Muscle layer of duodenum (tissue), 2 donors: ENCODE measurements around the gene LRRK2.
"Not testable (repeated sequence)": the region's sequence is repeated elsewhere in the genome, so short reads cannot be mapped to it uniquely, and the experiment has no call there.

Source experiments
- H3K27ac ChIP-seq: one replicate; pipeline ENCODE4 v1.7.0; 2013; ENCODE audit warnings: mild to moderate bottlenecking, low read length
- H3K27me3 ChIP-seq: one replicate; pipeline ENCODE4 v1.7.0; 2013; ENCODE audit warnings: low read depth, mild to moderate bottlenecking, control low read depth, low read length
- H3K36me3 ChIP-seq, 2 donors: one replicate each; pipeline ENCODE4 v1.7.0; 2013; ENCODE audit warnings: low read length in 2 of 2, control low read depth in 1 of 2, mild to moderate bottlenecking in 1 of 2; ENCODE audit not compliant: insufficient read depth in 2 of 2, control insufficient read depth in 1 of 2
- H3K4me1 ChIP-seq, 2 donors: one replicate each; pipeline ENCODE4 v1.7.0; 2013; ENCODE audit warnings: low read length in 2 of 2, mild to moderate bottlenecking in 2 of 2, control low read depth in 1 of 2, moderate library complexity in 1 of 2; ENCODE audit not compliant: insufficient read depth in 2 of 2, control insufficient read depth in 1 of 2
- H3K4me3 ChIP-seq, 2 donors: one replicate each; pipeline ENCODE4 v1.7.0; 2013; ENCODE audit warnings: low read length in 2 of 2, low read depth in 1 of 2, mild to moderate bottlenecking in 1 of 2
- H3K9me3 ChIP-seq, 2 donors: one replicate each; pipeline ENCODE4 v1.7.0; 2013; ENCODE audit warnings: low read length in 2 of 2, control low read depth in 1 of 2, mild to moderate bottlenecking in 1 of 2; ENCODE audit not compliant: control insufficient read depth in 1 of 2
- donor health status: healthy.

The LRRK2 gene

GRCh38 chr12:40232602-40233001 is 7.8 kb downstream of the LRRK2 start:
- Histone ChIP-seq H3K4me3 (no peak overlapping the region), H3K36me3 (peaks cover 6 to 20% of the 10 kb centered on the region in 2 donors), H3K27me3 (no peaks in the 10 kb centered on the region)

GRCh38 chr12:40233741-40234367 is 9.1 kb downstream of the LRRK2 start:
- no peak overlapping the region for H3K4me3 ChIP-seq
- no peaks in the 10 kb centered on the region for H3K9me3 ChIP-seq
- peaks cover 8 to 33% of the 10 kb centered on the region in 2 donors for H3K36me3 ChIP-seq
- no peaks in the 10 kb centered on the region for H3K4me1 ChIP-seq
- no peaks in the 10 kb centered on the region for H3K27me3 ChIP-seq
- H3K27ac ChIP-seq: no peak overlapping the region

More at GRCh38 chr12:40232602-40233001, 7.8 kb downstream of the LRRK2 start:
- H3K9me3 ChIP-seq: no peaks in the 10 kb centered on the region
- H3K4me1 ChIP-seq: no peaks in the 10 kb centered on the region
- H3K27ac ChIP-seq: no peak overlapping the region

GRCh38 chr12:40236357-40236850 is 11.6 kb downstream of the LRRK2 start:
- Histone ChIP-seq H3K27me3 (no peaks in the 10 kb centered on the region), H3K36me3 (peaks cover 13 to 39% of the 10 kb centered on the region in 2 donors), H3K4me1 (peaks cover 0 to 5% of the 10 kb centered on the region in 2 donors), H3K27ac (no peak overlapping the region), H3K9me3 (no peaks in the 10 kb centered on the region), H3K4me3 (no peak overlapping the region)

GRCh38 chr12:40238266-40238902 is 13.6 kb downstream of the LRRK2 start:
- Histone ChIP-seq H3K4me1 (peaks cover 0 to 6% of the 10 kb centered on the region in 2 donors), H3K36me3 (peaks cover 13 to 35% of the 10 kb centered on the region in 2 donors), H3K9me3 (no peaks in the 10 kb centered on the region), H3K27ac (no peak overlapping the region), H3K27me3 (no peaks in the 10 kb centered on the region), H3K4me3 (no peak overlapping the region)

GRCh38 chr12:40238979-40239378 is 14.2 kb downstream of the LRRK2 start:
- Histone ChIP-seq H3K9me3 (no peaks in the 10 kb centered on the region), H3K36me3 (peaks cover 13 to 30% of the 10 kb centered on the region in 2 donors), H3K27me3 (no peaks in the 10 kb centered on the region), H3K27ac (no peak overlapping the region), H3K4me1 (peaks cover 0 to 6% of the 10 kb centered on the region in 2 donors), H3K4me3 (no peak overlapping the region)

GRCh38 chr12:40240779-40241178 is 16.0 kb downstream of the LRRK2 start:
- H3K36me3 ChIP-seq: peaks cover 13 to 30% of the 10 kb centered on the region in 2 donors
- no peaks in the 10 kb centered on the region for H3K9me3 ChIP-seq
- H3K4me1 ChIP-seq: peaks cover 0 to 6% of the 10 kb centered on the region in 2 donors
- no peak overlapping the region for H3K27ac ChIP-seq
- no peak overlapping the region for H3K4me3 ChIP-seq
- no peaks in the 10 kb centered on the region for H3K27me3 ChIP-seq

- peaks cover 0 to 6% of the 10 kb centered on the region in 2 donors for H3K4me1 ChIP-seq
- H3K27ac ChIP-seq: no peak overlapping the region
- peaks cover 7 to 24% of the 10 kb centered on the region in 2 donors for H3K36me3 ChIP-seq
- no peaks in the 10 kb centered on the region for H3K27me3 ChIP-seq
- no peak overlapping the region for H3K4me3 ChIP-seq
- H3K9me3 ChIP-seq: no peaks in the 10 kb centered on the region
Observed at GRCh38 chr12:40241741-40242140, 16.9 kb downstream of the LRRK2 start.

GRCh38 chr12:40244526-40245156 is 19.8 kb downstream of the LRRK2 start:
- not testable (repeated sequence) for H3K36me3 ChIP-seq, H3K4me3 ChIP-seq, H3K27ac ChIP-seq, H3K27me3 ChIP-seq, H3K4me1 ChIP-seq, H3K9me3 ChIP-seq

GRCh38 chr12:40248034-40248433 is 23.2 kb downstream of the LRRK2 start:
- Histone ChIP-seq H3K9me3 (no peaks in the 10 kb centered on the region), H3K4me1 (no peaks in the 10 kb centered on the region), H3K27ac (no peak overlapping the region), H3K36me3 (peaks cover 0 to 16% of the 10 kb centered on the region in 2 donors), H3K27me3 (no peaks in the 10 kb centered on the region), H3K4me3 (no peak overlapping the region)

GRCh38 chr12:40248585-40249297 is 23.9 kb downstream of the LRRK2 start:
- no peak overlapping the region for H3K27ac ChIP-seq
- H3K4me3 ChIP-seq: no peak overlapping the region
- H3K4me1 ChIP-seq: no peaks in the 10 kb centered on the region
- no peaks in the 10 kb centered on the region for H3K9me3 ChIP-seq
- peaks cover 0 to 16% of the 10 kb centered on the region in 2 donors for H3K36me3 ChIP-seq
- no peaks in the 10 kb centered on the region for H3K27me3 ChIP-seq

GRCh38 chr12:40250652-40251051 is 25.9 kb downstream of the LRRK2 start:
- peaks cover 0 to 34% of the 10 kb centered on the region in 2 donors for H3K36me3 ChIP-seq
- not testable (repeated sequence) for H3K4me1 ChIP-seq, H3K9me3 ChIP-seq, H3K4me3 ChIP-seq, H3K27ac ChIP-seq, H3K27me3 ChIP-seq
